DOHH2 (cell line): Measurements from ENCODE around the gene DACH1.

Experiments
- H3F3A ChIP-seq: fragments of 200-600 bp; sonication (generic), shearing (Covaris generic); 2 replicates; pipeline ENCODE4 v1.6.0; 2016; ENCODE audit warnings: antibody characterized with exemption, mild to moderate bottlenecking; ENCODE audit not compliant: control insufficient read depth, insufficient read depth
- H3K27ac ChIP-seq: fragments of 200-600 bp; sonication (generic); 2 replicates; pipeline ENCODE4 v1.5.1; 2014; ENCODE audit warnings: low read depth, mild to moderate bottlenecking, low read length, moderate library complexity
- H3K27me3 ChIP-seq: fragments of 200-600 bp; sonication (generic); 2 replicates; pipeline ENCODE4 v1.6.1; 2014; ENCODE audit warnings: mild to moderate bottlenecking, low read length, mixed read lengths; ENCODE audit not compliant: control insufficient read depth
- H3K36me3 ChIP-seq: fragments of 200-600 bp; sonication (generic); 2 replicates; pipeline ENCODE4 v1.6.1; 2014; ENCODE audit warnings: mild to moderate bottlenecking, low read length, moderate library complexity, mixed read lengths; ENCODE audit not compliant: control insufficient read depth
- H3K4me1 ChIP-seq: fragments of 200-600 bp; sonication (generic); 2 replicates; pipeline ENCODE4 v1.6.1; 2014; ENCODE audit warnings: mild to moderate bottlenecking, low read length, mixed read lengths; ENCODE audit not compliant: control insufficient read depth
- H3K4me2 ChIP-seq: fragments of 200-600 bp; sonication (generic); 2 replicates; pipeline ENCODE4 v1.6.0; 2014; ENCODE audit warnings: mild to moderate bottlenecking, low read length, moderate library complexity
- H3K4me3 ChIP-seq: fragments of 200-600 bp; sonication (generic); 2 replicates; pipeline ENCODE4 v1.5.1; 2014; ENCODE audit warnings: mild to moderate bottlenecking, low read length, mixed read lengths
- H3K79me2 ChIP-seq: fragments of 200-600 bp; sonication (generic); 2 replicates; pipeline ENCODE4 v1.6.1; 2014; ENCODE audit warnings: mild to moderate bottlenecking, low read length, mixed read lengths; ENCODE audit not compliant: control insufficient read depth
- H3K9me2 ChIP-seq: fragments of 200-600 bp; sonication (generic); replicated peaks from 2 replicates; pipeline ENCODE4 v1.6.1; 2014; ENCODE audit warnings: mild to moderate bottlenecking, low read length, mixed read lengths; ENCODE audit not compliant: control insufficient read depth
- H3K9me3 ChIP-seq: fragments of 200-600 bp; sonication (generic); 2 replicates; pipeline ENCODE4 v1.6.1; 2014; ENCODE audit warnings: antibody characterized with exemption, low read length, mixed read lengths; ENCODE audit not compliant: control insufficient read depth, insufficient read depth
- H4K20me1 ChIP-seq: fragments of 200-600 bp; sonication (generic); 2 replicates; pipeline ENCODE4 v1.6.0; 2014; ENCODE audit warnings: low read depth, mild to moderate bottlenecking, antibody characterized with exemption, low read length, moderate library complexity; ENCODE audit not compliant: control insufficient read depth, insufficient read depth
- EZH2phosphoT487 ChIP-seq: fragments of 200-600 bp; sonication (generic); IDR thresholded peaks from 2 replicates; pipeline ENCODE4 v1.6.1; 2017; ENCODE audit warnings: borderline replicate concordance, mild to moderate bottlenecking, antibody characterized with exemption, low read length, moderate library complexity, mixed read lengths
- TF ChIP-seq, protein P1 (sequence below): fragments of 200-600 bp; sonication (generic); IDR thresholded peaks from one replicate; pipeline ENCODE4 v1.5.1; 2014; ENCODE audit warnings: antibody characterized with exemption, mild to moderate bottlenecking, low read depth, low read length; ENCODE audit not compliant: poor library complexity, severe bottlenecking

Gene DACH1

DNA sequence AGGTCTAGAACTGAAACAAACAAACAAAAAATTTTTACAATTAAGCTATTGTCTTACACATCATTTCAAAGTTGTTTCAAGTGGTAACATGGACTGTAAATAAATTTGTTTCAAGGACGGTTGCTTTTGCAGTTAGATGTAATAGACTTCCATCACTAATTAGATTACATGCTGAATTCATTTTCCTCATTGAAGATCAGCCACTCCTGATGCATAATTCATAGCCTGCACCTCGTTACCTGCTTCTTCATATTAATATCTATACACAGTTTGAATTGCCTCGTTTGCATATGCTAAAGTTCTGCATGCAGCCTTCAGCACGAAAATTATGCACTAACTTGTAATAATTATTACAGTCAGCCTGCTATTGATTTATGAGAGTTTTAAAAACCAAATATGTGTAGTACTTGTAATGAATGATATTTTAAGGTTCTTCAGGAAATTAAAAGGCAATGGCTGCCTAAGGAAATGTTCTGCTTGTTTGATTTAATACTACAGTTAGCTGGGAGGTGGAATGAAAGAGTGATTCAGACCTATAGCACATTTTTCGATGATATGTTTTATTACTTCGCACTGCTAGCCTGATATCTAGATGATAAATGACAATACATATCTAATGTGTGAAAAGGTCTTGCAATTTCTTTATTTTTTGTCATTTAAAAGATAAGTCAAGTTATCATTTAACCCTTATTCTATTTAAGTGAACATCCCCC lies 184.9 kb downstream of the DACH1 start:
- H3K79me2 ChIP-seq: no peaks in the 10 kb centered on the region
- no peaks in the 10 kb centered on the region for H4K20me1 ChIP-seq
- no peak for TF ChIP-seq EZH2phosphoT487
- TF ChIP-seq, protein P1, sequence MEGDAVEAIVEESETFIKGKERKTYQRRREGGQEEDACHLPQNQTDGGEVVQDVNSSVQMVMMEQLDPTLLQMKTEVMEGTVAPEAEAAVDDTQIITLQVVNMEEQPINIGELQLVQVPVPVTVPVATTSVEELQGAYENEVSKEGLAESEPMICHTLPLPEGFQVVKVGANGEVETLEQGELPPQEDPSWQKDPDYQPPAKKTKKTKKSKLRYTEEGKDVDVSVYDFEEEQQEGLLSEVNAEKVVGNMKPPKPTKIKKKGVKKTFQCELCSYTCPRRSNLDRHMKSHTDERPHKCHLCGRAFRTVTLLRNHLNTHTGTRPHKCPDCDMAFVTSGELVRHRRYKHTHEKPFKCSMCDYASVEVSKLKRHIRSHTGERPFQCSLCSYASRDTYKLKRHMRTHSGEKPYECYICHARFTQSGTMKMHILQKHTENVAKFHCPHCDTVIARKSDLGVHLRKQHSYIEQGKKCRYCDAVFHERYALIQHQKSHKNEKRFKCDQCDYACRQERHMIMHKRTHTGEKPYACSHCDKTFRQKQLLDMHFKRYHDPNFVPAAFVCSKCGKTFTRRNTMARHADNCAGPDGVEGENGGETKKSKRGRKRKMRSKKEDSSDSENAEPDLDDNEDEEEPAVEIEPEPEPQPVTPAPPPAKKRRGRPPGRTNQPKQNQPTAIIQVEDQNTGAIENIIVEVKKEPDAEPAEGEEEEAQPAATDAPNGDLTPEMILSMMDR: no peak
- H3K27me3 ChIP-seq: no peaks in the 10 kb centered on the region
- H3F3A ChIP-seq: no peaks in the 10 kb centered on the region
- no peaks in the 10 kb centered on the region for H3K9me2 ChIP-seq
- H3K4me1 ChIP-seq: no peaks in the 10 kb centered on the region
- no peak overlapping the region for H3K4me3 ChIP-seq
- no peak overlapping the region for H3K4me2 ChIP-seq
- no peaks in the 10 kb centered on the region for H3K9me3 ChIP-seq
- H3K27ac ChIP-seq: no peak overlapping the region
- no peaks in the 10 kb centered on the region for H3K36me3 ChIP-seq

DNA sequence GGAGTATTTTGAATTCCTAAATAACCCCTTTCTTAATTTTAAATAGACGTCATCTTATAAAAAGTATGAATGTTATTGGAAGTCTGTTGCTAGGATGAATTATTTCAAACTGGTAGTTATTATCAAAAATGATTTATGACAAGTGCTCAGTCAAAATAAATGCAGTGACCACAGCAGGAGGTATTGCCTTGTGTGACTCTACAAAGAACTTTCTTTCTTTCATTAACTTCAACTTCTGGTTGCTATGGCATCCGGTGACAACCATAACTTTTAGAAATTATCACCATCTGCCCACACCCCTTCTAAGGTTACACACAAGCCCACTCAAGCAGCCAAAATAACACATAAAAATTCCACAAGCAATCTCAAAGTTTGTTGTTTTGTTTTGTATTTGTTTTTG lies 189.9 kb downstream of the DACH1 start:
- no peaks in the 10 kb centered on the region for H3K9me2 ChIP-seq
- no peak overlapping the region for H3K27ac ChIP-seq
- H3K4me2 ChIP-seq: no peak overlapping the region
- H3K27me3 ChIP-seq: no peaks in the 10 kb centered on the region
- no peaks in the 10 kb centered on the region for H3K79me2 ChIP-seq
- TF ChIP-seq EZH2phosphoT487: no peak
- TF ChIP-seq, protein P1: no peak
- no peaks in the 10 kb centered on the region for H3K9me3 ChIP-seq
- H3K36me3 ChIP-seq: no peaks in the 10 kb centered on the region
- no peak overlapping the region for H3K4me3 ChIP-seq
- no peaks in the 10 kb centered on the region for H3F3A ChIP-seq
- H3K4me1 ChIP-seq: no peaks in the 10 kb centered on the region
- H4K20me1 ChIP-seq: no peaks in the 10 kb centered on the region

DNA sequence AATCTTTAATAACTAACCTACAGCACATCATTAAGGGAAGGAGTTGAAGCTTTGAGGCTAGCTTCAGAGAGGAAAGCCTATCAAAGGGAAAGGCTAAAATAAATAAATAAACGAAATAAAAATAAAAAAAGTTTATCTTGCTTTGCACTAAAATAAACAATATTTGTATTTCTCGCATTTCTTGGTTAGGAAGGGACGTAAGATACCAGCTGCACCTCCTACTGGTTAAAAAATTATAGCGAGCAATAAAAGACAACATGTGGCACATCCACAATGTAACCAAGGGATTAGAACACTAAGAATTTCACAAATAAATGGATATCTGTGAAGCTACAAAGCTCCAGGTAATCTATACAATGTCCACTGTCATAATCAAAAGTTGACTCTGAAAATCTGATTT lies 194.5 kb downstream of the DACH1 start:
- no peaks in the 10 kb centered on the region for H4K20me1 ChIP-seq
- no peaks in the 10 kb centered on the region for H3K4me1 ChIP-seq
- H3K9me2 ChIP-seq: no peaks in the 10 kb centered on the region
- H3K79me2 ChIP-seq: no peaks in the 10 kb centered on the region
- H3K27me3 ChIP-seq: no peaks in the 10 kb centered on the region
- no peaks in the 10 kb centered on the region for H3F3A ChIP-seq
- no peaks in the 10 kb centered on the region for H3K36me3 ChIP-seq
- no peak overlapping the region for H3K27ac ChIP-seq
- H3K9me3 ChIP-seq: no peaks in the 10 kb centered on the region
- H3K4me3 ChIP-seq: no peak overlapping the region
- TF ChIP-seq, protein P1: no peak
- no peak for TF ChIP-seq EZH2phosphoT487
- H3K4me2 ChIP-seq: no peak overlapping the region
